Esophagus squamous epithelium (tissue), 4 donors: ENCODE measurements around the gene NUDCD3.

Experiments
- CTCF ChIP-seq, 6 experiments: fragments of 450-650 bp in 4 of 6; fragments of 200-600 bp in 2 of 6; sonication (generic) in 2 of 6; IDR thresholded peaks; one replicate each; pipeline ENCODE4 v1.5.1; 2016 to 2019; ENCODE audit warnings: antibody characterized with exemption in 6 of 6, mild to moderate bottlenecking in 4 of 6, moderate library complexity in 4 of 6
- POLR2A ChIP-seq, 4 donors: fragments of 450-650 bp; IDR thresholded peaks; one replicate each; pipeline ENCODE4 v1.6.1; 2017; ENCODE audit warnings: antibody characterized with exemption in 4 of 4, mild to moderate bottlenecking in 4 of 4, moderate library complexity in 3 of 4

- TF ChIP-seq CTCF (IDR thresholded peaks at IDR 0.05) (no peak), POLR2A (IDR thresholded peaks at IDR 0.05) (no peak)
These were observed 99.3 kb downstream of the NUDCD3 start for GRCh38 chr7:44391171-44391570.
